ENCODE results near the gene C17orf114.
A peak's percentile ranks its signal among the peaks of the same experiment; 100 is the strongest.

C17orf114 gene

GRCh38 chr17:4823373-4824089, 21.4 kb upstream of the C17orf114 start:
- no peak for DNase-seq (ENCODE audit: low read depth)

DNA sequence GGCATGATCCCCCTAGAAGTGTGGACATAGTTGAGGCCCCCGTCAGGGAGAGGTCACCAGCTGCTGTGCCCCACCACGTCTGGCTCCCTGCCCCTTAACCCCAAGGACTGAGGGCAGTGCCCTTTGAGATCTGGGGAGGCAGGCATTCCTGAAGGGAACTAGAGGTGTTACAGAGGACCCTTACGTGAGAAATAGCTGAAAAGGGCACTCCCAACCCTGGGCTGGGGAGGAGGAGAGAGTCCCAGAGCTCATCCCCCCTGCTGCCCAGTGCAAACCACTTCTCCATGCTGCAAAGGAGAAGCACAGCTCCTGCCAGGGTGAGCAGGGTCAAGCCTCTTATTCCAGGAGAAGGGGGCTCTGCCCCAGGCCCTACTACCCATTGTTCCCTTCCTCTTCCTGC, 20.7 kb upstream of the C17orf114 start:
- no peak for DNase-seq (ENCODE audit: low read depth)

DNA sequence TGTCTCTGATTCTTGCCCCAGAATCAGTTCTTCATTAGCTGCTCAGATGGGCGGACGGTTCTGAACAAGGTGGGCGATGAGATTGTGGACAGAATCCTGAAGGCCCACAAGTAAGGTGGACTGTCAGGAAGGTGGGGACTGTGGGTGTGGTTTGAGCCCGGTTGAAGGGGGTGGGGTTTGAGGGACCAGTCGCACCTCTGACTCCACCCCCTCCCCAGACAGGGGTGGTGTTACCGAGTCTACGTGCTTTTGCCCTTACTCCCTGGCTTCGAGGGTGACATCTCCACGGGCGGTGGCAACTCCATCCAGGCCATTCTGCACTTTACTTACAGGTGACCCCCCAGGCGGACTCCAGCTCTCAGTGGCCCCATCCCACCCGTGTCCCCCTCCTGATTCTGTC, 16.1 kb upstream of the C17orf114 start:
- no peak for DNase-seq (ENCODE audit: low read depth)

DNA sequence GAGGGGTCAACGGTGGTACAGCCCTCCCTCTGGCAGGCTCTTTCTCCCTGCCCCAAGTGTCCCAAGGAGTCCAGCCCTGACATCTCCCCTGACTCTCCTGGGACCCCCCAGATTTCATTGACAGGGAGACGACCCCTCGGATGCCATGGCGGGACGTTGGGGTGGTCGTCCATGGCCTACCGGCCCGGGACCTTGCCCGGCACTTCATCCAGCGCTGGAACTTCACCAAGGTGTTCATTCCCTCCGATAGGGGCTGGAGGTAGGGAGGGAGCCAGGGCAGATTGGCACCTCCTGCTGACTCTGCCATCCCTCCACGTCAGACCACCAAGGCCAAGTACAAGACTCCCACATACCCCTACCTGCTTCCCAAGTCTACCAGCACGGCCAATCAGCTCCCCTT, 14.7 kb upstream of the C17orf114 start:
- no peak for DNase-seq (ENCODE audit: low read depth)

DNA sequence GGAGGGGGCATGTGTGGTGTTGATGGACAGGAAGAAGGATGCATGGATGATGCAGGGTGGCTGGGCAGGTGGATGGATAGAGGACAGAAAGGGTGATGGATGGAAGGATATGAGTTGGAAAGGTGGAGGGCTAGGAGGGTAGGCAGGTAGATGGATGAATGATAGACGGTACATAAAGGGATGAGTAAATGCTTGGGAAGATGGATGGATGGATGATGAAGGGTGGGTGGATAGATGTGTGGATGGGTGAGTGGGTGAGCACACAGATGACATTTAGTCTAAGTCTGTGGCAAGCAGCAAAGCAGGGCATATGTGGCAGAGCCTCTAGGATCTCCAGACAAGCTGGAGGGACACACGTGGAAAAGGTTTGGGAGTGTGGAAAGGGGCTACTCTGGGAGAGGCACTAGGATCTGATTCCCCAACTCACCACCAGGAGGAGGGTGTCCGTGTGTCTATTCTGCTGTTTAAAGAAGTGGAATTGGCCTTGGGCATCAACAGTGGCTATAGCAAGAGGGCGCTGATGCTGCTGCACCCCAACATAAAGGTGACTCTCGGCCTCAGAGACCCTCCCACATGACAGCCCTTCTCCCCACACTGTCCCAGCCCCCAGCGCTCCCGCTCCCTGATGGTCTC, 13.0 kb upstream of the C17orf114 start:
- no peak for DNase-seq (ENCODE audit: low read depth)

GRCh38 chr17:4812690-4813089, 10.6 kb upstream of the C17orf114 start:
- DNase-seq (ENCODE audit: low read depth) = no peak

- DNase-seq (ENCODE audit: low read depth) = no peak
Measured at GRCh38 chr17:4811471-4811870, 9.3 kb upstream of the C17orf114 start.

- DNase-seq (ENCODE audit: low read depth) = no peak
Measured at GRCh38 chr17:4810696-4811290, 8.7 kb upstream of the C17orf114 start.

GRCh38 chr17:4808378-4808767, 6.2 kb upstream of the C17orf114 start:
- DNase-seq (ENCODE audit: low read depth) = no peak

GRCh38 chr17:4807605-4808377, 5.7 kb upstream of the C17orf114 start:
- DNase-seq (ENCODE audit: low read depth) = no peak

DNA sequence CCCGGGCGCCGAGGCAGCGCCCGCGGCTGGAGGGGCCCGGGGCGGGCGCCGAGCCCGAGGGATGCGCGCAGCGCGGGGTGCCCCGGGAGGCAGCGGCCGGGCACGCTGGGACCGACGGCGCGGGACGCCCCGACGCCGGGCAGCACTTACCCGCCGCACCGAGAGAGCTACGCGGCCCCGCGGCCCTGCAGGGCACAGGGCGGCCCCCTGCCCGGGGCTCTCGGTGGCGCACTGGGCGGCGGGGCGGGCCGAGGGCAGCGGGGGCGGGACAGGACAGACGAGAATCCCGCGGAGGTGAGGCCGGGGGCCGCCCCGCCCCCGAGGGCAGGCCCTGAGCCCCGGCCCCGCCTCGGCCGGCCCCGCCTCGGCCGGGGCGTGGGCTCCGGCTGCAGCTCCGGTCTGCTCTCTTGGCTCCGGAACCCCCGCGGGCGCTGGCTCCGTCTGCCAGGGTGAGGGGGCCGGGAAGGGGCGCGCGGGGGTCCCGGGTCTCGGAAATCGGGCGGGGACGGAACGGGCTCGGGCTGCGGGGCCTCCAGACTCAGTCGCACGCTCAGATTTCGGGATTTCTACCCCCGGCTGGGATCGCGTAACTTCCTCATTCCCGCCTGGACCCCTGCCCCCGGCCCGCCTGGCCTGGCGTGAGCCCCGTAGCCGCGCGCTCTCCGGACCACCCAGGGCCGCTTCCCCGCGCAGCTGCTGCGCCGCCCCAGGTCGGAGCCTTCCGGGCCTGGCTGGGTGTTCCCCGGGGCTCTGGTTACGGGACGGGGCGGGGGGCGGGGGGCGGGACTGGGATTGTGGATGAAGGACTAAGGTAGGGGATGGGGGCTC, 4.9 kb upstream of the C17orf114 start, which contains the start of gene PLD2:
TSS of gene PLD2 (plus strand) at position 376 of the 828 bp plus-strand sequence. CDS start 621 bp downstream, outside the sequence.
- peak; percentile 44 for DNase-seq (ENCODE audit: low read depth)

- DNase-seq (ENCODE audit: low read depth) = peak; percentile 20
Measured at GRCh38 chr17:4806456-4806776, 4.3 kb upstream of the C17orf114 start.

GRCh38 chr17:4800462-4801196, 1.5 kb downstream of the C17orf114 start:
- DNase-seq (ENCODE audit: low read depth) = peak; percentile 14

GRCh38 chr17:4796552-4796920, 5.6 kb downstream of the C17orf114 start:
- no peak for DNase-seq (ENCODE audit: low read depth)

- no peak for DNase-seq (ENCODE audit: low read depth)
Measured at GRCh38 chr17:4795168-4795567, 7.0 kb downstream of the C17orf114 start.

GRCh38 chr17:4790705-4791088, 11.4 kb downstream of the C17orf114 start:
- no peak for DNase-seq (ENCODE audit: low read depth)

DNA sequence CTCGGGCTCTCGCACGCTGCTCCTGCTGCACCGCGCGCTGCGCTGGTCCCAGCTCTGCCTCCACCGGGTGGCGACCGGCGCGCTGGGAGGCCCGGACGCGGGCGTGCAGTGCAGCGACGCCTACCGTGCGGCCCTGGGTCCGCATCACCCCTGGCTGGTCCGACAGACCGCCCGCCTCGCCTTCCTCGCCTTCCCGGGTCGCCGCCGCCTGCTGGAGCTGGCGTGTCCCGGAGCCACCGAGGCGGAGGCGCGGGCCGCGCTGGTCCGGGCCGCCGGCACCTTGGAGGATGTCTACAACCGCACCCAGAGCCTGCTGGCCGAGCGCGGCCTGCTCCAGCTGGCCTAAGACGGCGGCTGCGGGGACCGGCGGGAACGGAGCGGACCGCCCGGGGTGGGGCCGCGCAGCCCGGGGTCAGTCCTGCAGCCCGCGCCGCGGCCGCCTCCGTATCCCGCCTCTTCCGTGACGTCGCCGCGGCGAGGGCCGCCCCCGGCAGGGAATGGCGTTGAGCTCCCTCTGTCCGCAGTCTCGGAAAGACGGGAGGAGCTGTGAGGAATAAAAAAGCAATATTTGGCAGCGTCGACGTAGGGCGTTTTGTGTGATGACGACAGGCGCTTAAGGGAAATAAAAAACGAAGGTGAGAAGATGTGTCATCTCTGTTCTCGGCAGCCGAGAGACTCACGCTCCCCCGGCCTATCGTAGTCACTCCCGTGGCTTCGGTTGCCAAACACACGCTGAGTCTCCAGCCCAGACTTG, 12.0 kb downstream of the C17orf114 start:
- DNase-seq (ENCODE audit: low read depth) = peak; percentile 61

GRCh38 chr17:4789701-4789950, 12.5 kb downstream of the C17orf114 start:
- DNase-seq (ENCODE audit: low read depth) = no peak

DNA sequence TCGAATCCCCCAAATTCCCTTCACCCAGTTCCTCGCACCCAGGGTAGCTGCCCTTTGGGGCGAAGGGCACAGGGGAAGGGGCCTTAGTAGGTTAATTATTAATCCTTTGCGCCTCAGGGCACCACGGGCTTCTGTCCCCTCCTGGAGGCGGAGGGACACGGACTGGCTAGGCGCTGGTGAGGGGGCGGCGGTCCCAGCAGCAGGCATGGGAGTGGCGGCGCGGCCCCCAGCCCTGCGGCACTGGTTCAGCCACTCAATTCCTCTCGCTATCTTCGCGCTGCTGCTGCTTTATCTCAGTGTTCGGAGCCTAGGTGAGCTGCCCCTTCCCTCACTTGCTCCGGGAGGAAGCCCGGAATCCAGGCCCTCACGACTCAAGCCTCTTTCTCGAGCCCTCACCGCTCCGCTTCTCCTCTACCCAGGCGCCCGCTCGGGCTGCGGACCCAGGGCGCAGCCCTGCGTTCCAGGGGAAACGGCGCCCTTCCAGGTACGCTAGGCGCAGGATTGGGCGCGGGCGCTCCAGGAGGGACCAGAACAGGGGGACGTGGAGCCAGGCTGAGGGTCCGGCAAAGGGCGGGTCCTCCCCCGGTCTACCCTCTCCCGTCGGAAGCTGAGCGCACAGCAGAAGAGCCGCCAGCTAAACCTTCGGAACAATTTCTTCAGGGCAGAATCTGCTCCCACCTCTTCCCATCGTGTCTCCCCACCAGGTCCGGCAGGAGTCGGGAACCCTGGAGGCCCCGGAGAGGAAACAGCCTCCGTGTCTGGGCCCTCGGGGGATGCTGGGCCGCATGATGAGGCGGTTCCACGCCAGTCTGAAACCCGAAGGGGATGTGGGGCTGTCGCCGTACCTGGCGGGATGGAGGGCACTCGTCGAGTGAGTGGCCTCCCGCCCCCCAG, 13.1 kb downstream of the C17orf114 start, which contains the start of gene GLTPD2:
TSS of gene GLTPD2 (plus strand) at position 158 of the 894 bp plus-strand sequence. CDS start at position 206, 48 bp downstream.
- no peak for DNase-seq (ENCODE audit: low read depth)

All from renal cortical epithelial cell (primary cell).